ENCODE results near the gene ITCH.

GRCh38 chr20:34468951-34469350 lies 105.9 kb downstream of the ITCH start:
- TF ChIP-seq POLR2A (IDR thresholded peaks at IDR 0.05) (no peak), CTCF (IDR thresholded peaks at IDR 0.05) (no peak)
